OCI-LY3 (cell line): ENCODE results near the gene TBC1D13.

Source experiments
- H2AFZ ChIP-seq: fragments of 200-600, 300-600 bp; shearing (Covaris generic); 2 replicates; pipeline ENCODE4 v1.6.0; 2014; ENCODE audit warnings: antibody characterized with exemption, low read depth, low read length
- H3K27ac ChIP-seq: fragments of 200-600, 300-600 bp; sonication (generic); 2 replicates; pipeline ENCODE4 v1.5.1; 2014; ENCODE audit warnings: mild to moderate bottlenecking, low read length, moderate library complexity, mixed read lengths
- H3K27me3 ChIP-seq: fragments of 200-600, 300-600 bp; sonication (generic); 2 replicates; pipeline ENCODE4 v1.6.1; 2014; ENCODE audit warnings: low read depth, low read length, mixed read lengths
- H3K36me3 ChIP-seq: fragments of 200-600, 300-600 bp; sonication (generic); replicated peaks from 2 replicates; pipeline ENCODE3; 2014; ENCODE audit warnings: low read depth, low read length, mixed read lengths
- H3K4me1 ChIP-seq: fragments of 300-600, 200-600 bp; sonication (generic); 2 replicates; pipeline ENCODE4 v1.6.1; 2014; ENCODE audit warnings: low read length, mixed read lengths
- H3K4me2 ChIP-seq: fragments of 200-600, 300-600 bp; sonication (generic); 2 replicates; pipeline ENCODE4 v1.6.1; 2014; ENCODE audit warnings: low read length, mixed read lengths
- H3K4me3 ChIP-seq: fragments of 300-600, 200-600 bp; sonication (generic); 2 replicates; pipeline ENCODE4 v1.5.1; 2014; ENCODE audit warnings: antibody characterized with exemption, mild to moderate bottlenecking, low read length, moderate library complexity
- H3K79me2 ChIP-seq: fragments of 300-600, 200-600 bp; shearing (Covaris generic); 2 replicates; pipeline ENCODE4 v1.6.1; 2014; ENCODE audit warnings: mild to moderate bottlenecking, low read length, mixed read lengths
- H3K9ac ChIP-seq: fragments of 300-600, 200-600 bp; shearing (Covaris generic); 2 replicates; pipeline ENCODE4 v1.6.0; 2014; ENCODE audit warnings: mild to moderate bottlenecking, low read length, moderate library complexity
- H3K9me3 ChIP-seq: fragments of 200-600, 300-600 bp; shearing (Covaris generic); 2 replicates; pipeline ENCODE4 v1.6.1; 2014; ENCODE audit warnings: low read length, mixed read lengths; ENCODE audit not compliant: insufficient read depth
- H4K20me1 ChIP-seq: fragments of 200-600, 300-600 bp; sonication (generic); 2 replicates; pipeline ENCODE4 v1.6.1; 2016; ENCODE audit warnings: low read length, mixed read lengths; ENCODE audit not compliant: insufficient read depth
- EZH2phosphoT487 ChIP-seq: fragments of 200-600 bp; shearing (Covaris generic); IDR thresholded peaks from 2 replicates; pipeline ENCODE4 v1.6.1; 2018; ENCODE audit warnings: antibody characterized with exemption, mixed run types, low read depth
- TF ChIP-seq, protein P1 (sequence below): fragments of 200-600, 300-600 bp; sonication (generic); IDR thresholded peaks from 2 replicates; pipeline ENCODE4 v1.5.1; 2014; ENCODE audit warnings: antibody characterized with exemption, low read length, low read depth

TBC1D13 gene

DNA sequence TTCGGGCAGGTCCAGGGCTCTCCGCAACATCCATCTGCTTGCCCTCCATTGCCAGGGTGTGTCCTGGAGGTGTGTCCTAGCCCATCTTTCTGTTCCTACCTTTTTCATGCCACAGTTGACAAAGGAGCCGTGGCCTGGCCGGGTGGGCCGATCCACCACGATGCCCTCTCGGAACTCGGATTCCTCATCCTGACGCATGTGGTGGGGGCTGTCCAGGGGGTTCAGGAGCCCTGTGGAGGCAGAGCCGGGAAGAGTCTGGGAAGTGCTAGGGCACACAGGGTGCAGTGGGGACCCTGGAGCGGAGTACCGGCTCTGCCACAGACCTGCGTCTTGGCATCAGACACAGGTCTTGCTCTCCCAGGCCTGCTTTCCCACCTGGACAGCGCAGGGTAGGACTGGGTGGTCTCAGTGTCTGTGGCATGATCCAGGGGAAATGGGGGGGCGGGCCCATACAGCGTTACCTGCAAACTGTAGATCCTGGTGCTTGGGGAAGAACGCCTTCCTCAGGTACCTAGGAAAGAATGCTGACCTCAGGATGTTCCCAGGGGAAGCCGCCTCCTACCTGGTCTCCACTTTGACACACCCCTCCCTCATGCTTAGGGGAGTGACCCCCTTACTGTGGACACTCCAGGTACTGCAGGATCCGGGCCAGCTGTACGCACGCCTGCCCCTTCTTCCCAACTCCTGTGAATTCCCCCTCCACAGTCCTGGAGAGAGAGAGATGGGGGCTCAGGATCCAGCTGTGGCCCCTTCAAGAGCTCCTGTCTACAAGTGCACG, 39.1 kb downstream of the TBC1D13 start:
- Histone ChIP-seq H3K36me3 (peaks cover 21% of the 10 kb centered on the region), H4K20me1 (no peaks in the 10 kb centered on the region), H3K9me3 (no peaks in the 10 kb centered on the region), H3K4me1 (peaks cover 9% of the 10 kb centered on the region), H3K27ac (no peak overlapping the region), H3K4me3 (no peak overlapping the region), H2AFZ (no peak overlapping the region), H3K4me2 (no peak overlapping the region), H3K9ac (no peak overlapping the region), H3K27me3 (no peaks in the 10 kb centered on the region), H3K79me2 (peaks cover 16% of the 10 kb centered on the region)
- TF ChIP-seq, protein P1, sequence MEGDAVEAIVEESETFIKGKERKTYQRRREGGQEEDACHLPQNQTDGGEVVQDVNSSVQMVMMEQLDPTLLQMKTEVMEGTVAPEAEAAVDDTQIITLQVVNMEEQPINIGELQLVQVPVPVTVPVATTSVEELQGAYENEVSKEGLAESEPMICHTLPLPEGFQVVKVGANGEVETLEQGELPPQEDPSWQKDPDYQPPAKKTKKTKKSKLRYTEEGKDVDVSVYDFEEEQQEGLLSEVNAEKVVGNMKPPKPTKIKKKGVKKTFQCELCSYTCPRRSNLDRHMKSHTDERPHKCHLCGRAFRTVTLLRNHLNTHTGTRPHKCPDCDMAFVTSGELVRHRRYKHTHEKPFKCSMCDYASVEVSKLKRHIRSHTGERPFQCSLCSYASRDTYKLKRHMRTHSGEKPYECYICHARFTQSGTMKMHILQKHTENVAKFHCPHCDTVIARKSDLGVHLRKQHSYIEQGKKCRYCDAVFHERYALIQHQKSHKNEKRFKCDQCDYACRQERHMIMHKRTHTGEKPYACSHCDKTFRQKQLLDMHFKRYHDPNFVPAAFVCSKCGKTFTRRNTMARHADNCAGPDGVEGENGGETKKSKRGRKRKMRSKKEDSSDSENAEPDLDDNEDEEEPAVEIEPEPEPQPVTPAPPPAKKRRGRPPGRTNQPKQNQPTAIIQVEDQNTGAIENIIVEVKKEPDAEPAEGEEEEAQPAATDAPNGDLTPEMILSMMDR = no peak

DNA sequence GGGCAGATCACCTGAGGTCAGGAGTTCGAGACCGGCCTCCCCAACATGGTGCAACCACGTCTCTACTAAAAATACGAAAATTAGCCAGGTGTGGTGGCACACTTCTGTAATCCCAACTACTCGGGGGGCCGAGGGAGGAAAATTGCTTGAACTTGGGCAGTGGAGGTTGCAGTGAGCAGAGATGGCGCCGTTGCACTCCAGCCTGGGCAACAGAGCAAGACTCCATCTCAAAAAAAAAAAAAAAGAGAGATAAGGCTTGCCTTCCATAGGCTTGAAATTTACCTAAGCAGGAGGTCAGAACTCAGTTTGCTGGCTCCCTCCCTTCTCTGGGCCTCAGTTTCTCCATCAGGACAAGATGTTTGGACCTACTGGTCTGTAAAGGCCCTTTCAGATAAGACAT, 41.2 kb downstream of the TBC1D13 start:
- H3K4me2 ChIP-seq = peak overlapping the region; percentile 93
- peaks cover 9% of the 10 kb centered on the region for H3K4me1 ChIP-seq
- no peak overlapping the region for H3K27ac ChIP-seq
- peak overlapping the region; percentile 95; the same call in 1 of the 2 replicates for H3K4me3 ChIP-seq
- H3K27me3 ChIP-seq = no peaks in the 10 kb centered on the region
- peaks cover 17% of the 10 kb centered on the region for H3K36me3 ChIP-seq
- H3K9me3 ChIP-seq = no peaks in the 10 kb centered on the region
- no peak overlapping the region for H2AFZ ChIP-seq
- peak overlapping the region; percentile 87; the same call in 1 of the 2 replicates for H3K9ac ChIP-seq
- no peaks in the 10 kb centered on the region for H4K20me1 ChIP-seq
- H3K79me2 ChIP-seq = peaks cover 16% of the 10 kb centered on the region
- no peak for TF ChIP-seq EZH2phosphoT487
- TF ChIP-seq, protein P1 = no peak

DNA sequence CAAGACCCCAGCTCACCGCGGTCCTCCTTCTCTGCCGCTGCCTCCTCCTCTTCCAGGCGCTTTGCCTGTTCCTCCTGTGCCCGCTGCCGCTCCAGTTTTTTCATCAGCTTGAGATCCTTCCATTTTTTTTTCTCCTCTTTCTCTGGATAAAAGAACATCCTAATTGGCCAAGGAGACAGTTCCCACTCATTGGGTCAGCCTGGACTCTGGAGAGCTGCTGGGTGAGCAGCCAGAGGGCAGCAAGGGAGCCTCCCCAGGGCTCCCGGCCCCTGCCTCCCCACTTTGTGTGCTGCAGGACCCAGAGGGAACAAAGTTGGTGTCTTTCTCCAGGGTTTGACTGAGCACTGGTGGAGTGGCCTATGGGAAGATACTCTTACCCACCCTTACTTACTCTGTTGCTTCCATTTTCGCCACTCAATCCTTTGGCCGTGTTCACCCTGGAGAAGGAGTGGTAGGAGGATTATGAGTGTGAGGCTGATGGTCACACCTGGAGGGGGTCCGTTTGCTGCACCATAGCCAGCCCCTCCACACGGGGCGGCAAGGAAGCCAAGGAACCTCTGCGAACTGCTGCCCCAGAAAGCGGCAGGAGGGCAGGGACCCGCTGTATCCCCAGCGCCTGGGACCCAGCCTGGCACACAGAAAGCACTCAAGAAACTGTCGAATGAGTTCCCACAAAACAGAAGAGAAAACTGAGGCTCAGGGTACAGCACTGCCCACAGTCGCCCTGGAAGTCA, 41.8 kb downstream of the TBC1D13 start:
- Histone ChIP-seq H3K9ac (peak overlapping the region; percentile 87), H3K27ac (peak overlapping the region; percentile 7; the same call in 1 of the 2 replicates), H4K20me1 (no peaks in the 10 kb centered on the region), H3K9me3 (no peaks in the 10 kb centered on the region), H2AFZ (peak overlapping the region; percentile 43; the same call in 1 of the 2 replicates), H3K36me3 (peaks cover 15% of the 10 kb centered on the region), H3K79me2 (peaks cover 16% of the 10 kb centered on the region), H3K4me2 (peak overlapping the region; percentile 93), H3K27me3 (no peaks in the 10 kb centered on the region), H3K4me1 (peaks cover 9% of the 10 kb centered on the region), H3K4me3 (peak overlapping the region; percentile 95)
- no peak for TF ChIP-seq EZH2phosphoT487
- TF ChIP-seq, protein P1 = no peak

DNA sequence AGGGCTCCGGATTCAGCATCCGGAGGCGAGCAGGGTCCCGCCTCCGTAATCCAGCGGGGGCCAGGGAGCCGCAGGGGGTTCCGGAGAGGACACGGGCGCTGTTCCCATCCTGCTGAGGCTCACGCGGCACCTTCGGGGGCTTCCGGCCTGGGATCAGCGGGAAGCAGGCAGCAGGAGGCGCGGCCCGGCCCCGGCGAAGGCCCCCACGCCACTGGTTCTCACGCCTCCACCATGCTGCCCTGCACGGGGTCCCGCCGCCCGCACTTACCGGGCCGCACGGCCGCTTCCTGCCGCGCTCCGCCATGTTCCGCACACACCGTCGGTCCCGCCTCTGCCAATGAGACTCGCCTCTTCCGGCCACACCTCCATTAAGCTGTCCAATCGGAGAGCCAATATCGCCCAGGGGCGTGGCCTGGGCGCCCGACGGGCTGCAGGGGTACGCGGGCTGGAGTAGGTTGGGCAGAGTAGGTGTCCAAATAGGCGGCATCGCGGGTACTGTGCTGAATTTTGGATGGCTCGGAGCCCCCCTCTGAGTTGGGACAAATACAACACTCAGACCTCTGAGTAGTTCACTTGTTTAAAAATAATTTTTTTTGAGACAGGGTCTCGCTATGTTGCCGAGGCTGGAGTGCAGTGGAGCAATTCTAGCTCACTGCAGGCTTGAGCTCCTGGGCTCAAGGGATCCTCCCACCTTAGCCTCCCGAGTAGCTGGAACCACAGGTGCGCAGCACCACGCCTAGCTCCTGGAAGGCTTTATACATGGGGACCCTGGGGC, 42.6 kb downstream of the TBC1D13 start, which contains the start of gene SPOUT1:
SPOUT1 (minus strand) TSS at position 318 of the 775 bp plus-strand sequence; CDS start at position 304, 14 bp downstream.
- Histone ChIP-seq H3K4me2 (peak within 1 kb of the TSS; percentile 93), H3K27ac (peak within 1 kb of the TSS; percentile 7; the same call in 1 of the 2 replicates), H3K4me1 (peaks cover 9% of the 10 kb centered on the region), H2AFZ (peak within 1 kb of the TSS; percentile 43; the same call in 1 of the 2 replicates), H3K27me3 (no peaks in the 10 kb centered on the region), H4K20me1 (no peaks in the 10 kb centered on the region), H3K36me3 (peaks cover 10% of the 10 kb centered on the region), H3K79me2 (peaks cover 16% of the 10 kb centered on the region), H3K4me3 (peak within 1 kb of the TSS; percentile 95), H3K9me3 (no peaks in the 10 kb centered on the region), H3K9ac (peak within 1 kb of the TSS; percentile 87)
- TF ChIP-seq, protein P1 = no peak
- no peak for TF ChIP-seq EZH2phosphoT487
